ENCODE data around the gene IL1RL2.

- TF ChIP-seq ZFP3 (CRISPR knock-in tag; IDR thresholded peaks at IDR 0.05) (no peak), ZNF8 (CRISPR knock-in tag; IDR thresholded peaks at IDR 0.05) (no peak), GLIS3 (CRISPR knock-in tag; IDR thresholded peaks at IDR 0.05) (no peak), POU6F1 (CRISPR knock-in tag; IDR thresholded peaks at IDR 0.05; ENCODE audit: borderline replicate concordance, low read depth) (no peak), ESRRG (CRISPR knock-in tag; IDR thresholded peaks at IDR 0.05) (no peak), ARNTL (CRISPR knock-in tag; IDR thresholded peaks at IDR 0.05; ENCODE audit: borderline replicate concordance, low read depth) (no peak), ZFP30 (CRISPR knock-in tag; IDR thresholded peaks at IDR 0.05) (no peak), RARB (CRISPR knock-in tag; IDR thresholded peaks at IDR 0.05) (no peak), ZNF565 (CRISPR knock-in tag; conservative IDR thresholded peaks at IDR 0.05; ENCODE audit: low read depth) (no peak)
These were observed 38.3 kb downstream of the IL1RL2 start for GRCh38 chr2:102224824-102225739.

Data from SK-N-SH treated with all-trans-retinoic acid at 6 μM for 48 hours (cell line).